Astrocyte of the cerebellum (primary cell): Measurements from ENCODE around the gene LCE2A.
"Not testable (repeated sequence)": the region's sequence is repeated elsewhere in the genome, so short reads cannot be mapped to it uniquely, and the experiment has no call there.

Experiments
- DNase-seq: peaks from one replicate; pipeline ENCODE4 v3.0.0-alpha.2; 2011; ENCODE audit warnings: low read depth
- H3K4me3 ChIP-seq: 2 replicates; pipeline ENCODE4 v1.5.1; 2011; ENCODE audit warnings: mild to moderate bottlenecking, low read depth, low read length, moderate library complexity
- in situ Hi-C: cut with HindIII; loops from 2 replicates; pipeline ENCODE4 v1.10.0; 2017; ENCODE audit warnings: low sequenced_read_pairs
- TF ChIP-seq, protein P1 (sequence below): IDR thresholded peaks from 2 replicates; pipeline ENCODE4 v1.5.1; 2012; ENCODE audit warnings: low read length, low read depth, moderate library complexity, mild to moderate bottlenecking; ENCODE audit errors: missing control alignments

LCE2A gene

DNA sequence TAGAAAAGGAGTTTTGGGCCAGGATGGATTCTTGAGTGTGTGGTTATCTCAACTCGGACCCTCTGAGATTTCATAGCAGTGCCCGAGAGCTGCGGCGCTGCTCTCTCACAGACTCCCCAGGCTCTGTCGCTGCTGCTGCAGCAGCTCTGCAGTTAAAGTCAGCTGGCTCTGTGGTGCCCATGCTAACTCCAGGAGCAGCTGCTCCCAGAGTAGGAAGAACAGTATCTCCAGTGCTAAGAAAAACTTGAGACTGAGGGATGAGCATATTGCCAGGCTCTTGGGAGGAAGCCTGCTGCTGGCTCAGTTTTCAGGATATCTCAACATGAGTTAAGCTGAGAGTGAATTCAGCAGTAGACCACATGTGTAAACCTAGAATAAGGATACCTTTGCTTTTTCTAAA, 30.5 kb upstream of the LCE2A start:
- H3K4me3 ChIP-seq, result no peak overlapping the region
- no peak for DNase-seq
- TF ChIP-seq, protein P1, sequence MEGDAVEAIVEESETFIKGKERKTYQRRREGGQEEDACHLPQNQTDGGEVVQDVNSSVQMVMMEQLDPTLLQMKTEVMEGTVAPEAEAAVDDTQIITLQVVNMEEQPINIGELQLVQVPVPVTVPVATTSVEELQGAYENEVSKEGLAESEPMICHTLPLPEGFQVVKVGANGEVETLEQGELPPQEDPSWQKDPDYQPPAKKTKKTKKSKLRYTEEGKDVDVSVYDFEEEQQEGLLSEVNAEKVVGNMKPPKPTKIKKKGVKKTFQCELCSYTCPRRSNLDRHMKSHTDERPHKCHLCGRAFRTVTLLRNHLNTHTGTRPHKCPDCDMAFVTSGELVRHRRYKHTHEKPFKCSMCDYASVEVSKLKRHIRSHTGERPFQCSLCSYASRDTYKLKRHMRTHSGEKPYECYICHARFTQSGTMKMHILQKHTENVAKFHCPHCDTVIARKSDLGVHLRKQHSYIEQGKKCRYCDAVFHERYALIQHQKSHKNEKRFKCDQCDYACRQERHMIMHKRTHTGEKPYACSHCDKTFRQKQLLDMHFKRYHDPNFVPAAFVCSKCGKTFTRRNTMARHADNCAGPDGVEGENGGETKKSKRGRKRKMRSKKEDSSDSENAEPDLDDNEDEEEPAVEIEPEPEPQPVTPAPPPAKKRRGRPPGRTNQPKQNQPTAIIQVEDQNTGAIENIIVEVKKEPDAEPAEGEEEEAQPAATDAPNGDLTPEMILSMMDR, result no peak
- in situ Hi-C loops, result no loop called here

DNA sequence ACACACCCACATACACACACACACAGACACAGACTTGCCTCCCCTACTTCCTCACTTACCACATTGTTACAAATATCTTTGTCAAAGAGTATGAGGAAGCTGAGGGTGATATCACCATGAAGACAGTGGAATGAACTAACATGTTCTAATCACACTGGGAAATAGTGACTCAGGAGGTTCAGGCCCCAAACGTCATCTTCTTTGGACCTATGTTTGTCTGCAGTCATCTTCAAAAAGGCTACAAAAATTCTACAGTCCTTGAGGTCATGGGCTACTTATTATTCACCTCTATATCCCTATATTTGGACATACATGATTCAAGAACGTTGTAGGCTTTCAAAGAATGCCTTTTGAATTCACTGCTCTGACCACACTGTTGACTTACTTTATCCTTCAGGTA, 25.1 kb upstream of the LCE2A start:
- H3K4me3 ChIP-seq, result no peak overlapping the region
- in situ Hi-C loops, result no loop called here
- TF ChIP-seq, protein P1, result no peak
- no peak for DNase-seq

DNA sequence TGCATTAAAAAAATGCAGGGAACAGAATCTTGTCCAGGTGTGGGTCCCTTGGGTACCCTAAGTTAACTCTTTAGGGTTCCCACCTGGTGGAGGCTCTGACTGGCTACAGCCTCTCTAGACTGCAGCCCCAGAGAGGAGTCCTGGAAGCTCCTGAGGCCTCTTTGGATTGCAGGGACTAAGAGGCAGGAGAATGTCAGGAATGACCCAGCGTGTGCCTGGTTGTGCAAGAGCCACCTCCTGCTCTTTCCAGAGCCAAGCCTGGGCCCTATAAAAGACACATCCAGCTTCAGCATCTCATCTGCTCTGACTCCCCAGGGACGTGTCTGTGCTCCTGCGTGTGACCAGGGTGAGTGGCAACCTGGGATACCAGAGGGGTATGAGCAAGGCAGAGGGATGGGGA, 23.2 kb upstream of the LCE2A start, which contains the start of gene LCE2C:
TSS of gene LCE2C (plus strand) at position 297 of the 400 bp plus-strand sequence. CDS start 737 bp downstream, outside the sequence.
- DNase-seq, H3K4me3 ChIP-seq, in situ Hi-C loops: not testable (repeated sequence)

DNA sequence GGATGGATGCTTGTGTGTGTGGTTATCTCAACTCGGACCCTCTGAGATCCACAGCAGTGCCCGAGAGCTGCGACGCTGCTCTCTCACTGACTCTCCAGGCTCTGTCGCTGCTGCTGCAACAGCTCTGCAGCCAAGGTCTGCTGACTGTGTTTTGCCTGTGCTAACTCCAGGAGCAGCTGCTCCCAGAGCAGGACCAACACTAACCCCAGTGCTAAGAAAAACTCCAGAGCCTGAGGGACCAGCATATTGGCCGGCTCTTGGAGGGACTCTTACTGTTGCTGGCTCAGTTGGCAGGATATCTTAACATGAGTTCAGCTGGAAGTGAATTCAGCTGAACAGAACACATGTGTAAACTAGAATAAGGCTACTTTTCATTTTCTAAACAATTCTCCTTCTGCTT, 18.7 kb upstream of the LCE2A start:
- in situ Hi-C loops, result no loop called here
- TF ChIP-seq, protein P1, result no peak

DNA sequence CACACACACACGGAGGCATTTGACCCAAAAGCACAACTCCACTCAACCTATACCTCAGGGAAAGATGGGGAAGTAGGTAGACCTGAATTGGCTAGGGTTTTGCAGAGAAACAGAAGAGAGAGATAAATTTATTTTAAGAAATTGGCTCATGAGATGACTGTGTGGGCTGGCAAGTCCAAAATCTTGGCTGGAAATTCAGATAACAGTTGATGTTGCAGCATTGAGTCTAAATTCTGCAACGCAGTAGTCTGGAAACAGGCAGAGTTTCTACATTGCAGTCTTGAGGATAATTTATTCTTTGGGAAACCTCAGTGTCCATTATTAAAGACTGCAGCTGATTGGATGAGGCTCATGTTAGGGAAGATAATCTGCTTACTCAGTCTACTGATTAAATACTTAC, 16.5 kb upstream of the LCE2A start:
- TF ChIP-seq, protein P1, result no peak
- DNase-seq, result no peak
- in situ Hi-C loops, result no loop called here

More for the DNA sequence above, 18.7 kb upstream of the LCE2A start:
- DNase-seq, result no peak
- H3K4me3 ChIP-seq, result no peak overlapping the region

DNA sequence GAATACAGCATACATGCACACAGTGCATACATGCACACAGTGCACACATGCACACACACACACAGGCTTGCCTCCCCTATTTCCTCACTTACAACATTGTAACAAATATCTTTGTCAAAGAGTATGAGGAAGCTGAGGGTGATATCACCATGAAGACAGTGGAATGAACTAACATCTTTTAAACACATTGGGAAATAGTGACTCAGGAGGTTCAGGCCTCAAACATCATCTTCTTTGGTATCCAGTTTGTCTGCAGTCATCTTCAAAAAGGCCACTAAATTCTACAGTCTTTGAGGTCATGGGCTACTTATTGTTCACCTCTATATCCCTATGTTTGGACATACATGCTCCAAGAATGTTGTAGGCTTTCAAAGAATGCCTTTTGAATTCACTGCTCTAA, 14.3 kb upstream of the LCE2A start:
- TF ChIP-seq, protein P1, result no peak
- no peak for DNase-seq
- in situ Hi-C loops, result no loop called here
- no peak overlapping the region for H3K4me3 ChIP-seq

More for the DNA sequence above, 16.5 kb upstream of the LCE2A start:
- H3K4me3 ChIP-seq, result no peak overlapping the region

DNA sequence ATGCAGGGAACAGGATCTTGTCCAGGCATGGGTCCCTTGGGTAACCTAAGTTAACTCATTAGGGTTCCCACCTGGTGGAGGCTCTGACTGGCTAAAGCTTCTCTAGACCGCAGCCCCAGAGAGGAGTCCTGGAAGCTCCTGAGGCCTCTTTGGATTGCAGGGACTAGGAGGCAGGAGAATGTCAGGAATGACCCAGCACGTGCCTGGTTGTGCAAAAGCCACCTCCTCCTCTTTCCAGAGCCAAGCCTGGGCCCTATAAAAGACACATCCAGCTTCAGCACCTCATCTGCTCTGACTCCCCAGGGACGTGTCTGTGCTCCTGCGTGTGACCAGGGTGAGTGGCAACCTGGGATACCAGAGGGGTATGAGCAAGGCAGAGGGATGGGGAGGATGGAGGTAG, 12.3 kb upstream of the LCE2A start, which contains the start of gene LCE2B:
TSS of gene LCE2B (plus strand) at position 301 of the 400 bp plus-strand sequence. CDS start 721 bp downstream, outside the sequence.
- DNase-seq, in situ Hi-C loops, H3K4me3 ChIP-seq: not testable (repeated sequence)

DNA sequence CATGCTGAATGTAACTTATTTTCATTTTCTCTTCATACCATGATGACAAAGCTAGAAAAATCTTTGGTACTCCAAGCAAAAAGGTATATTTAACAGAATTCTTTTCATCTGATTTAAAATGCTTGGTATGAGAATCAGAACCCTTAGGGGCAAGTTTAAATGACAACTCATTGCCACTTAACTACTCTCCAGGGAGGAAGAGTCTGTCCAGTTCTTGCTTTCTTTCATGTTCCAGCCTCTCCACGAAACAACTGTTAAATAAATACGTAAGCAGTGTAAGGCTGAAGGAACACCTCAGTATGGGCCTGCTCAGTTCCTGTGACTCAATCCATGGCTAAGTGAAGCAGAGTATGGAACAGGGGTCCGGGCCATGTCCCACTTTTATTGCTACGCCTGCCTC, 1.6 kb downstream of the LCE2A start:
- in situ Hi-C loops, result no loop called here
- DNase-seq, result no peak
- TF ChIP-seq, protein P1, result no peak
- no peak overlapping the region for H3K4me3 ChIP-seq
